LNCaP clone FGC (cell line): ENCODE measurements around the gene ALLC.

Source experiments
- DNase-seq: peaks from one replicate; pipeline ENCODE4 v3.0.0-alpha.2; 2011; ENCODE audit warnings: low read depth
- H3K4me3 ChIP-seq: 2 replicates; pipeline ENCODE4 v1.5.1; 2011; ENCODE audit warnings: mild to moderate bottlenecking, low read depth, low read length, control low read depth
- TF ChIP-seq, protein P1 (sequence below): IDR thresholded peaks from 2 replicates; pipeline ENCODE4 v1.5.1; 2012; ENCODE audit warnings: mild to moderate bottlenecking; ENCODE audit not compliant: control insufficient read depth, insufficient read depth; ENCODE audit errors: extremely low read depth

ALLC gene

DNA sequence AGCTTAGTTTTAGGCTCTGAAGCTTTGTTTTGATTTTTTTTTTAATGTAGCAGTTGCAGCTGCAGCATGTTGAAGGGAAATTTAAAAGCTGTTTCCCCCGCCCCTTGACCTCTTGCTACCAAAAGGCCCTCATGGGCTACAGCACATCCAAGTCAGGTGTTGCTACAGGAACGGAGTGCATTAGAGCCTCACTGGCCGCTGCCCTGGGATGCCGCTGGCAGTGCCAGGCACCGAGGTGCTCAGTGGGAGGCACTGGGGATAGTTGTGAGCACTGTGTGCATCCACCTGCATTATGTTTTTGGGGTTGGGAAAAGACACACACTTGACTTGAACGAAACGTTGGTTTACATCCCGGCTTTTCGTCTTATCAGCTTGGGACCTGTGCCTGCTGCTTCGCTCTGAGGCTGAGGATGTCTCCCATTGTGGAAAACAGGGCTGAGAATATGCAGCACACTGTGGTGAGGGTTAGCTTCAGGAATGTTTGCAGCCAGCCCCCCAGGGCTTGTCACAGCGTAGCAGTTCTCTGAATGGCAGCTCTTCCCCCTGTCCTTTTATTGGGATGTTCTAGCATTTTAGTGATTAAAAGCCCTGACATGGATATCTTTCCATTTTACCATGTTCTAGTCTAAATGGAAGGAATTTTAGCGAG lies 69.5 kb downstream of the ALLC start:
- no peak for DNase-seq
- TF ChIP-seq, protein P1, sequence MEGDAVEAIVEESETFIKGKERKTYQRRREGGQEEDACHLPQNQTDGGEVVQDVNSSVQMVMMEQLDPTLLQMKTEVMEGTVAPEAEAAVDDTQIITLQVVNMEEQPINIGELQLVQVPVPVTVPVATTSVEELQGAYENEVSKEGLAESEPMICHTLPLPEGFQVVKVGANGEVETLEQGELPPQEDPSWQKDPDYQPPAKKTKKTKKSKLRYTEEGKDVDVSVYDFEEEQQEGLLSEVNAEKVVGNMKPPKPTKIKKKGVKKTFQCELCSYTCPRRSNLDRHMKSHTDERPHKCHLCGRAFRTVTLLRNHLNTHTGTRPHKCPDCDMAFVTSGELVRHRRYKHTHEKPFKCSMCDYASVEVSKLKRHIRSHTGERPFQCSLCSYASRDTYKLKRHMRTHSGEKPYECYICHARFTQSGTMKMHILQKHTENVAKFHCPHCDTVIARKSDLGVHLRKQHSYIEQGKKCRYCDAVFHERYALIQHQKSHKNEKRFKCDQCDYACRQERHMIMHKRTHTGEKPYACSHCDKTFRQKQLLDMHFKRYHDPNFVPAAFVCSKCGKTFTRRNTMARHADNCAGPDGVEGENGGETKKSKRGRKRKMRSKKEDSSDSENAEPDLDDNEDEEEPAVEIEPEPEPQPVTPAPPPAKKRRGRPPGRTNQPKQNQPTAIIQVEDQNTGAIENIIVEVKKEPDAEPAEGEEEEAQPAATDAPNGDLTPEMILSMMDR: no peak
- no peak overlapping the region for H3K4me3 ChIP-seq

DNA sequence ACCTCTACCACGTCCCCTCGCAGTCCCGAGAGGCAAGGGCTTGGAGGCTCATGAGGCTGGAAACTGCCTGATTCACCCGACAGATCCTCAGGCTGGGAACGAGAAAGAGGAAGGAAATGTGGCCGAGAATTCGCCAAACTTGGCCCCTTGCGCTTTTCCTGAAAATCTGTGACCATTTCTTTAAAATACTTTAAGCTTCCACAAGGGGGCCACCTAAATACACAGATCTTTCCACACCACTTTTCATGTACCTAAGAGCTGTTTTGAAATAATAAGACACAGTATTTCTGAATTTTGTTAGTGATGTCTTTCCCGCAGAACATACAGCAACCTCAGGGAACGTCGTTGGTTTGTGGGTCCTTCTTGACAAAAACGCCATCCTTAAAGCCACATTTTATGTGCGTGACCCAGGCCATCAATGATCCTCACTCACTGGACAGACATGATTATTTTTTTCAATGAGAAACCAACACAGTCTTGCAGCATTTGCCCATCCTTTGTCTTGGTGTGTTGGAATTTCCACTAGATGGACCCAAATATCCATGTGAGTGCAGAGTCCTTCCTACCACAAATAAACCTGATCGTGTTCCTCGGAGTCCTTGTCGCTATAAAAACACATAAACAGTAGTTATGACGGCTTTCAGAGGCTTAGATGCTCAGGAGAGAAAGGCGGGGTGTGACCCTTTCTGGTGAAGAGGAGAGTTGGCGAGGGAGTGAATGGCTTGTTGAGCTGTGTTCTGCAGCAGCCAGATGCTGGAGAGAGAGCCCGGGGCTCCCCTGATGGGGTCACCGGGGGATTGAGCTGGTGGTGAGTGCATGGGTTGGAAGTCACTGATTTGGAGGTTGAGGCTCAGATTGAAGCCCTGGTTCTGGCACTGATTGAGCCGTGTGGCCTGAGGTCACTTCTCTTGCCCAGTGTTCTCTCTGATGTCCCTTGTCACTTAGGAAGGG lies 70.4 kb downstream of the ALLC start:
- peak; percentile 15 for DNase-seq
- TF ChIP-seq, protein P1: peak; percentile 42
- H3K4me3 ChIP-seq: no peak overlapping the region

DNA sequence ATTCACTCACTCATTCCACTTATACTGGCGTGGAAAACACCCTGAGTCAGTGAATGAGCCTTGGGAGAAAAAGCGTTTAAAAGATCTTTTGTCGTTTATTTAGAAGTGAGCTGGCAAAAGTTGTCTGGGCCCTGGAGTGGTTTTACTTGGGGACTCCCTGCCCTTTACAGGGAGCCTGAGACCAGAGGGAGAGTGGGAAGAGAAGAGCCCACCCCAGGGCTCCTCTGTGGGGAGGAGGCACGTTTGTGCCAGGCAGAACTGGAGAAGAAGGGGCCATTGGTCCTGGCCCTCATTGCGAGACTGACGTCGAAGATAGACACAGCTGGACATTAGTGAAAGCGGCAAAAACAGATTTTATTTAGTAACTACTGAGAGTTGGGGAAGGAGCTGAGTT lies 71.1 kb downstream of the ALLC start:
- no peak overlapping the region for H3K4me3 ChIP-seq
- DNase-seq: no peak
- TF ChIP-seq, protein P1: no peak

DNA sequence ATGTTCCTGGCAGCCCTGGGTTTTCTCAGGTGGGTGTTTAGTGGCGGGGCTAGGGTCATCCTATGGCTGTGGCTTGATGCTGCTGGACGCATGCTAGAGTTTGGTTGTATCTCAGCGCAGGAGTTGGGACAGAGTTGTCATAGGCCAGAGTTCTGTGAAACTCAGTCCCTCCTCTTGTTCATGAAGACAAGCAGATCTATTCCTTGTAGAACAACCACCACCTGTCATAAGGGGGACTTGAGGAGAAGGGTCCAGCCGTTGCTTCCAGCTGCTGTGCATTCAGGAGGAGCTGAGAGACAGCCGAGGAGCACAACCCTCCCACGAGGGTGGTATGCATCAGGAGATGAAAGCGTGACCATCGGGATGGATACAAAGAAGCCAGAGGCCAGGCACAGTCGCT lies 71.8 kb downstream of the ALLC start:
- TF ChIP-seq, protein P1: no peak
- H3K4me3 ChIP-seq: no peak overlapping the region
- no peak for DNase-seq

DNA sequence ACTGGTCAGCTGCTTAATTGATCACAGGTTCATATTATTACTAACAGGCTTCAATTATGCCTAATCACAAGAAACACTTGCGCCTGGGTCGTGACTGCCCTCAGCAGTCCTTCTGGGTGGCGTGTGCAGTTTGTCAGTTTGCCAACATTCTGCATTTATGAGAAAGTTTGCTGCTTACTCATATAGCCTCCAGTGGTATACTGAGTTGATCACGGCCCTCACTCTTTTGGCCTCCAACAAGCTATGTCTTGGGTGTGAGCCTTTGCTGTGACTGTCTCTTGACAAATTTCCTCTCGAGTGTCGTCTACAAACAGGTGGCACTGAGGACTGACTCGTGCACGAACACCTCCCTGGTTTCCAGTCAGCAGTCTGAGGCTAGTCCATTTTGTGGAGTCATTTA lies 72.6 kb downstream of the ALLC start:
- TF ChIP-seq, protein P1: no peak
- DNase-seq: no peak
- no peak overlapping the region for H3K4me3 ChIP-seq

DNA sequence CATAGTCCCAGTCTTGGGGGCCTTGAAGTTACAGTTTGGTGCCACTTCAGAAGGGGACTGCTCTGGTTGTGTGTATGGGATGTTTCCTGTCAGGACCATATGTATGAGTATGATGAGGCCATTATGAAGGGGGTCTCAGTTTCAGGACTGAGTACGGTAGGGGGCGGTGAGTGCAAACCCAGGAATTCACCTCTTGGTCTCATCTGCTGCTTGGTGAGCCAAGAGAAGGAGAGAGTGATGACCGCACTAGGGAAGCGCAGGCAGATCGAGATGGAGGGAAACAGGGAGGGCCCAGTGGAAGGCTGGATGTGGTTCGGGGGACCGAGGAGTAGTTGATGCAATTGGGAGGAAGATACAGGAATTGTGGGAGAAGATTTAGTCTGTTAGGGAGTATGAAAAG lies 73.8 kb downstream of the ALLC start:
- H3K4me3 ChIP-seq: no peak overlapping the region
- DNase-seq: no peak
- TF ChIP-seq, protein P1: no peak

DNA sequence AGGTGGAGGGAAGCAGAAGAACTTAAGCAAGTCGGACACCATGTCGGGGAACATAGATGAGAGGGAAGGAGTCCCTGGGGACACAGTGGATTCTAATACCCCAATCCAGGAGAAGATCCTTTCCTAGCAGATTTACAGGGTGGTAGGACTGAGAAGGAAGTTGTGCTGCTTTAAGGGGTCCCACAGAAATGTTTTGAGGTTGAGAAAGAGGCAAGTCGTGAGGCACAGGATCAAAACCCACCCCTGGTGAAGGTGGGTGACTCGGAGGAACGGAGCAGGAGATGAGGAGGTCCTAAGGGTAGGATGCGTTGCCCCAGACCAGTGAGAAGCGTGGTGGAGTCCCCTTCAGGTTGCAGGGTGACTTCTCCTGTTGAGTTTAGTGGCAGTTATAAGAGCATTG lies 78.1 kb downstream of the ALLC start:
- DNase-seq: no peak
- TF ChIP-seq, protein P1: no peak
- no peak overlapping the region for H3K4me3 ChIP-seq
